ENCODE results near the gene TENM4. TPM values are rescaled to one million over a fixed set of nuclear protein-coding genes. Genes with fewer than 3 reads are reported as not detected.
A peak's percentile ranks its signal among the peaks of the same experiment; 100 is the strongest.

Gene TENM4
- polyA plus RNA-seq, 4 donors = 21.0 to 31.9 (median 23.1) TPM

GRCh38 chr11:79453617-79454016 is 12.8 kb upstream of the TENM4 start:
- DNase-seq (ENCODE audit: low read depth in 4 of 4, low spot score in 3 of 4) = no peak

- DNase-seq (ENCODE audit: low read depth in 4 of 4, low spot score in 3 of 4) = no peak
These were observed 8.2 kb upstream of the TENM4 start for GRCh38 chr11:79449040-79449439.

DNA sequence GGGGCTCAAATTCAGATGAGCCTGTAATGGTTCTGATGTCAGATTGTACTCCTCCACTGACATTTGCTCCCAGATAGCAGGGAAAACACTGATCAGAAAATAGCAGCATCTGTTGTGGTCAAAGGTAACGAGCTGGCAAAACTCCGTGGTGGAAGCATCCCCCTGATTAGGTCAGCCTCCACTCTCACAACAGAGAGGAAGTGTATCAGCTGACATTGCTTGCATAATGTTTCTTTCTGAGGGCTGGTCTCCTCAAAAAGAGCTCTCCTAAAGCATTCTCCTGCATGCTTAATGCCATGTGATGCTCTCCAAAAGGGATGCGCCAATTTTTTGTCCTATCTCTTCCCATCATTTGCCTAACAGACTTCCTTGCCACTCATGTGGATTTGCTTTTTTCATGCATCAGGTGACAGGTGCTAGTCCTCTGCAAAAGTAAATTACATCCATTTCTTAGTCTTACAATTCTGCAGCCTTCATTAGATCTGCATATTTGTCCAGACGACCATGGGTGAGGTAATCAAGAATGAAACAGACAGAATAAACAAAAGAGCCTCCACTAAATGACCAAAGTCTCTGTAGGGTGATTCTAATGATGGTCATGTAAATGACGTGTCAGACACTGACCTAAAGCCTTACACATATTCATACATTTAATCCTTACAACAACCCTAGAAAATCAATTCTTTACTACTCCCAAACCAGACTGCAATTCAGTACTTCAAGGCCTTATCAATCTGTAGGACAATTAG is 6.4 kb upstream of the TENM4 start:
- no peak for DNase-seq (ENCODE audit: low read depth in 4 of 4, low spot score in 3 of 4)

GRCh38 chr11:79444923-79445322 is 4.1 kb upstream of the TENM4 start:
- no peak for DNase-seq (ENCODE audit: low read depth in 4 of 4, low spot score in 3 of 4)

DNA sequence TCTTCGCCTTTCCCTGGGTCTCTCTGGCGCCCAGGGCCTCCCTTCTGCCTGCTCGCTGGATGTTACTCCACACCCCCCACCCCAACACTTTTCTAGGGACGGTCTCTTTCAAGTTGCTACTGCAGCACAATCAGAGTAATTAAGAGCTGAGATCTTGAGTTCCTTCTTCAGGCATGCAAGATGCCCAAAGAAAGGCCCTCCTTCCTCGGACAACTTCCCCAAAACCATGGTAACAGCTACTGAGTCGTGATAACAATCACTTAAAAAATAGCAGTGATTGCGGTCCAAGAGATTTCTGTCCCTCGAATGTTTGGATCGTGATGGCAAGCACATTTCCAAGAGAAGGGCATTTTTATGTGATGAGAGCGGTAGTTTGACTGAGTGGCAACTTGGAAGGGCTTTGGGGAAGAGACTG is 638 bp upstream of the TENM4 start:
- DNase-seq (ENCODE audit: low read depth in 4 of 4, low spot score in 3 of 4) = peak in 2 of 4 donors; percentile 23 to 24

GRCh38 chr11:79439886-79440570 is 802 bp downstream of the TENM4 start:
- peak in 3 of 4 donors; percentile 29 to 43 (median 39) for DNase-seq (ENCODE audit: low read depth in 4 of 4, low spot score in 3 of 4)

DNA sequence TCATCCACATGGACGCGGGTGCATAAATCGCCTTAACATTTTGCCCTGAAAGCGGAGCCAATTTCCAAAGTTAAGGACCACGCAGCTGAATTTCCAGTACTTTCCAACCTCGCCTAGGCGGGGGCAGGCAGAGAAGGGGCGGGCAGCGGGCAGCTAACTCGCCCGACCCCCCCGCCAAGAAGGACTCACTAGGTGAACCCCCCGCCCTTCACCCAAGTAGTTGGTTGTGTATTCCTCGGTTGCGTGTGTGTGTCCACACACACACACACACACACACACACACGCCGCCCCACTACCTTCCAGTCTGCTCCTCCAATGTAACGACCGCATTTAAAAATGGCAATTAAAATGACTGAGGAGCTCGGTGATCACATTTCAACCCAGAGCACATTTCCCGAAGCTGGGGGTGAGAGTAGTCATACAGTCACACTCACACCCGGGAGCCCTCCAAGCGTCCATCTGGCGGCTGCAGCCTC is 1.4 kb downstream of the TENM4 start:
- DNase-seq (ENCODE audit: low read depth in 4 of 4, low spot score in 3 of 4) = peak in 3 of 4 donors; percentile 24 to 39 (median 28)

- peak in 1 of 4 donors; percentile 21 for DNase-seq (ENCODE audit: low read depth in 4 of 4, low spot score in 3 of 4)
These were observed 2.0 kb downstream of the TENM4 start for GRCh38 chr11:79438631-79439409.

- peak in 1 of 4 donors; percentile 24 for DNase-seq (ENCODE audit: low read depth in 4 of 4, low spot score in 3 of 4)
These were observed 2.7 kb downstream of the TENM4 start for GRCh38 chr11:79437981-79438630.

- peak in 3 of 4 donors; percentile 55 to 62 (median 62) for DNase-seq (ENCODE audit: low read depth in 4 of 4, low spot score in 3 of 4)
These were observed 3.4 kb downstream of the TENM4 start for GRCh38 chr11:79437278-79437980.

DNA sequence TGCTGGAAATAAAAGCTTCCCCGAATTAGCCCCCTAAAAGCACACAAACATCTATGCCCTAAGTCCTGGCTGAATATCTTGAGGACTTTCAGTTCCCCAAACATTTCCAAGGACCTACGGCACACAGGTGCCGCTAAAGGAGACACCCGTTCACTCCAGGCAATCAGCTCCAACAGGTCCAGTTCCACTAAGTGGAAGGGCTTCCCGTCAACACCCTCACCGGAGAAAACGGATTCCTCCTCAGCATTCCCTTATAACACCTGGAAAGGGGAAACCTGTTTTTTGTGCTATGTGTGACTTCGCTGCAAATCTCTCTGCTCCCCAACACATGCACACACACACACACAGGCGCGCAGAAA is 3.9 kb downstream of the TENM4 start:
- DNase-seq (ENCODE audit: low read depth in 4 of 4, low spot score in 3 of 4) = no peak

GRCh38 chr11:79434283-79434682 is 6.5 kb downstream of the TENM4 start:
- no peak for DNase-seq (ENCODE audit: low read depth in 4 of 4, low spot score in 3 of 4)

DNA sequence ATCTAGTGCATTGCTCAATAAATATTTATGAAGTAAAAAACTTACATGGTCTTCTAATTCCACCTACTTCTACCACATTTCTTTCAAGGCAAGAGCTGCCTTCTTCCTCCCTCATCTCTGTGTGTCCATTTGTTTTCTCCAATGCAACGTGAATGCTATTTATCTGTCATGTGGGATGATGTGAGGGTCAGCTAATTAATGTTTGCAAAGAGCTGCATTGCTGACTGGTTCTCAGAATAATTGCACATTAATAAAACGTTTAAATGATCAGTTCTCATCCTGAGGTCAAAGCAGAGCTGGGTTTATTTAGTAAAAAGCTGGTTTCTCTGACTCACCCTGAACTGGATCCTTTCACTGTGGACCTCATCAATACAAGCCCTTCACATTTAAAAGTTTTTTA is 8.7 kb downstream of the TENM4 start:
- DNase-seq (ENCODE audit: low read depth in 4 of 4, low spot score in 3 of 4) = no peak

- no peak for DNase-seq (ENCODE audit: low read depth in 4 of 4, low spot score in 3 of 4)
These were observed 9.3 kb downstream of the TENM4 start for GRCh38 chr11:79431535-79431934.

DNA sequence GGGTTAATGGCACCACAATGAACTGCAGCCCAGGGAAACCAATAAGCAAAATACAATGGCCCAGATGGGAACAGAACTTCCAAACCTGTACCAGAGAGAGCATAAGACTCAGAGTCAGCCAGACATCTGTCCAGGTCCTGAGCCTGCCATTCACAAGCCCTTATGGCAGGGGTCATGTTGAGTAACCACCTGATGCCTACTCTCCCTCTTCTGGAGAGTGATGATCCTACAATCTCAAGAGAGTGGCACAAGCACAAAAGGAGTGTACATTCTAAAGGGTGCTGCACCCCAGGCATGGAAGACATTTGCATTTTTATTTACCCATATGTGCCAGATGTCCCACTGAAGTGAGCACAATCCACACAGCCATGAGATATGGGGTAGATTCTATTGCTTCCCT is 10.6 kb downstream of the TENM4 start:
- no peak for DNase-seq (ENCODE audit: low read depth in 4 of 4, low spot score in 3 of 4)

GRCh38 chr11:79428406-79428805 is 12.4 kb downstream of the TENM4 start:
- DNase-seq (ENCODE audit: low read depth in 4 of 4, low spot score in 3 of 4) = no peak

- no peak for DNase-seq (ENCODE audit: low read depth in 4 of 4, low spot score in 3 of 4)
These were observed 13.1 kb downstream of the TENM4 start for GRCh38 chr11:79427611-79428327.

DNA sequence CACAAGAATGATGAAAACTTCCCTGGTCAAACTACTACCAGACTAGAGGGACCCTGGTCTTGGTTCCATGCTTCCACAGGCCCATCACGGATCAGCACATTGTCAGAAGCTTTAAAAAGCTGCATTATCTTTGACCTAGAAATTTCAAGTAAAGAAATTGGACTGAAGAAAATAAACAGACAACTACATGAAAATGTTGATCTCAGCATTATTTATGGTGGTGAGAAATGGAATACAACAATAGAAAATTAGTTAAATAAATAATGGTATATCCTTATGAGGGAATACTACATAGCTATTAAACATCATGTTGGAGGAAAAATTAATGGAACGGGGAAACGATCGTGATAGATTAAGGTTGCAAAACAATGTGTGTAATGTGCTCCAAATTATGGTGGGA is 13.7 kb downstream of the TENM4 start:
- no peak for DNase-seq (ENCODE audit: low read depth in 4 of 4, low spot score in 3 of 4)

DNA sequence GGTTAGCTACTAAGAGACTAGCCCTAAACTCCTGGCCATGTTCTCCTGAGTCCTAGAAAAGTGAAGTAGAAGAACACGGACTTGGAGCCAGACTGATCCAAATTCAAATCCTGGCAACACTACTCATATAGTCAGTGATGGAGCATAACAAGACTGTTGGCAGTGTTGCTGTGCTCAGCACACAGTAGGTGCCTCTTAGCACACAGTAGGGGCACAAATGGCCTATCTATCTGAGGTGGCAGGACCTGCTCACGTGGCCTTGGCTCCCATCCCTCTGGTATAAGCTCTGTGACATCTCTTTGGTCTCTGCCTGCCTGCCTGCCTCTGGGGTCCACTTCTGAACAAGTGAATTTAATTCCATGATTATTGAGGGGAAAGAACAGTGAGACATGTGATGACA is 15.4 kb downstream of the TENM4 start:
- no peak for DNase-seq (ENCODE audit: low read depth in 4 of 4, low spot score in 3 of 4)

DNA sequence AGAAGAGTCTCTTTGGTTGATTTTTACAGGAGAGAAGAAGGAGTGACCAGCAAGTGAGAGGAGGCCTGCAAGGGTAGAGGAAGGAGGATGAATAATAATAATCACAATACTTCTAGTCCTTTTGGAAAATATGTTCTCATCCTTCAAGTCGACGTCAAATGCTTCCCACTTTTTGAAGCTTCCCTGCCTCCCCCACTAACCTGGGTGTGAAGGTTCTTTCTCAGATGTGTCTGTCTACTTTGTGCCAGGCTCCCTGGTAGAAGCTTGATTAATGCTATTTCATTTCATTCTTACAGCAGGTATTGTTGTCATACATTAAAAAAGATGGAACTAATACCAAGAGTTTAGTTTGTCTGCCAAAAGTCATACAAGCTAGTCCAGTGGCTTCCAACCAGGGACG is 17.1 kb downstream of the TENM4 start:
- DNase-seq (ENCODE audit: low read depth in 4 of 4, low spot score in 3 of 4) = no peak

Data from left renal pelvis (tissue), 4 donors.